Choroid plexus epithelial cell (primary cell): ENCODE measurements around the gene CTNNA2.

Source experiments
- DNase-seq: peaks from one replicate; pipeline ENCODE4 v3.0.0-alpha.2; 2010; ENCODE audit warnings: low read depth
- H3K4me3 ChIP-seq: 2 replicates; pipeline ENCODE4 v1.5.1; 2011; ENCODE audit warnings: low read depth, mild to moderate bottlenecking, control low read depth, low read length, moderate library complexity
- CTCF ChIP-seq: conservative IDR thresholded peaks from 2 replicates; pipeline ENCODE4 v1.5.1; 2011; ENCODE audit warnings: low read depth, mild to moderate bottlenecking, control low read depth, inconsistent platforms, low read length, moderate library complexity

The CTNNA2 gene

GRCh38 chr2:80311304-80311703 is 798.5 kb downstream of the CTNNA2 start:
- TF ChIP-seq CTCF = no peak
- no peak for DNase-seq
- H3K4me3 ChIP-seq = no peak overlapping the region

GRCh38 chr2:80312282-80312839 is 799.5 kb downstream of the CTNNA2 start:
- no peak for DNase-seq
- TF ChIP-seq CTCF = no peak
- H3K4me3 ChIP-seq = no peak overlapping the region

- no peak for TF ChIP-seq CTCF
- DNase-seq = no peak
- no peak overlapping the region for H3K4me3 ChIP-seq
Observed at GRCh38 chr2:80322311-80322920, 809.6 kb downstream of the CTNNA2 start.

GRCh38 chr2:80322958-80323357 is 810.1 kb downstream of the CTNNA2 start:
- H3K4me3 ChIP-seq = no peak overlapping the region
- no peak for TF ChIP-seq CTCF
- DNase-seq = no peak

GRCh38 chr2:80323610-80324009 is 810.8 kb downstream of the CTNNA2 start:
- H3K4me3 ChIP-seq = no peak overlapping the region
- TF ChIP-seq CTCF = no peak
- DNase-seq = no peak

- H3K4me3 ChIP-seq = no peak overlapping the region
- DNase-seq = no peak
- no peak for TF ChIP-seq CTCF
Observed at GRCh38 chr2:80324525-80324924, 811.7 kb downstream of the CTNNA2 start.

GRCh38 chr2:80326214-80326613 is 813.4 kb downstream of the CTNNA2 start:
- DNase-seq = peak; percentile 40
- peak; percentile 52 for TF ChIP-seq CTCF
- H3K4me3 ChIP-seq = no peak overlapping the region
